HEK293 (cell line): ENCODE measurements around the gene KPNA1.

Experiments used
- CTCF ChIP-seq: fragments of 450-650 bp; formaldehyde crosslinking; IDR thresholded peaks from 2 replicates; pipeline ENCODE4 v1.5.1; 2016; ENCODE audit warnings: missing biosample characterization, missing genetic modification characterization
- IKZF3 ChIP-seq: fragments of 450-650 bp; IDR thresholded peaks from 2 replicates; pipeline ENCODE4 v1.5.0; 2018; ENCODE audit warnings: missing biosample characterization, mild to moderate bottlenecking, missing genetic modification characterization, moderate library complexity
- KLF17 ChIP-seq: fragments of 450-650 bp; formaldehyde crosslinking; IDR thresholded peaks from 2 replicates; pipeline ENCODE4 v1.5.1; 2016; ENCODE audit warnings: missing biosample characterization, missing genetic modification characterization
- MEIS1 ChIP-seq: sonication (generic); formaldehyde crosslinking; IDR thresholded peaks from 2 replicates; pipeline ENCODE4 v1.8.1; 2022; ENCODE audit warnings: missing genetic modification reagents, mild to moderate bottlenecking, borderline replicate concordance
- MYNN ChIP-seq: fragments of 450-650 bp; formaldehyde crosslinking; IDR thresholded peaks from 2 replicates; pipeline ENCODE4 v1.5.1; 2016; ENCODE audit warnings: missing biosample characterization, missing genetic modification characterization, borderline replicate concordance
- MZF1 ChIP-seq: fragments of 450-650 bp; formaldehyde crosslinking; IDR thresholded peaks from 2 replicates; pipeline ENCODE4 v1.5.1; 2017; ENCODE audit warnings: missing biosample characterization, missing genetic modification characterization, borderline replicate concordance
- SCRT1 ChIP-seq: fragments of 450-650 bp; formaldehyde crosslinking; IDR thresholded peaks from 2 replicates; pipeline ENCODE4 v1.5.1; 2016; ENCODE audit warnings: missing biosample characterization, missing genetic modification characterization, borderline replicate concordance
- TCF7L2 ChIP-seq: IDR thresholded peaks from 2 replicates; pipeline ENCODE4 v1.6.1; 2011; ENCODE audit warnings: low read depth, mild to moderate bottlenecking, inconsistent platforms, low read length, moderate library complexity, borderline replicate concordance
- ZBTB49 ChIP-seq: fragments of 450-650 bp; formaldehyde crosslinking; IDR thresholded peaks from 2 replicates; pipeline ENCODE4 v1.5.1; 2016; ENCODE audit warnings: missing biosample characterization, missing genetic modification characterization, low read depth
- ZBTB6 ChIP-seq: fragments of 450-650 bp; formaldehyde crosslinking; IDR thresholded peaks from 2 replicates; pipeline ENCODE4 v1.5.1; 2017; ENCODE audit warnings: missing biosample characterization, missing genetic modification characterization
- ZNF10 ChIP-seq: fragments of 450-650 bp; formaldehyde crosslinking; IDR thresholded peaks from 2 replicates; pipeline ENCODE4 v1.5.1; 2017; ENCODE audit warnings: missing biosample characterization, missing genetic modification characterization
- ZNF311 ChIP-seq: fragments of 450-650 bp; formaldehyde crosslinking; IDR thresholded peaks from 2 replicates; pipeline ENCODE4 v1.5.1; 2017; ENCODE audit warnings: missing biosample characterization, missing genetic modification characterization, borderline replicate concordance
- ZNF707 ChIP-seq: fragments of 450-650 bp; formaldehyde crosslinking; IDR thresholded peaks from 2 replicates; pipeline ENCODE4 v1.5.1; 2016; ENCODE audit warnings: missing biosample characterization, missing genetic modification characterization
- ZNF830 ChIP-seq: fragments of 450-650 bp; IDR thresholded peaks from 2 replicates; pipeline ENCODE4 v1.5.0; 2018; ENCODE audit warnings: missing biosample characterization, missing genetic modification characterization, low read depth, mild to moderate bottlenecking, moderate library complexity

GRCh38 chr3:122457706-122458105 is 57.0 kb downstream of the KPNA1 start:
- TF ChIP-seq MZF1 (tag by site-specific recombination) (no peak), CTCF (tag by site-specific recombination) (no peak), ZNF311 (no peak), MYNN (tag by site-specific recombination) (no peak), ZNF10 (tag by site-specific recombination) (no peak), IKZF3 (no peak), ZBTB49 (no peak), MEIS1 (CRISPR knock-in tag) (no peak), ZNF830 (tag by site-specific recombination) (no peak), SCRT1 (no peak), ZNF707 (no peak), KLF17 (tag by site-specific recombination) (no peak), ZBTB6 (tag by site-specific recombination) (no peak), TCF7L2 (no peak)
